ENCODE measurements around the gene PDLIM5. TPM values are rescaled to one million over a fixed set of nuclear protein-coding genes. Genes with fewer than 3 reads are reported as not detected.
"Not testable (repeated sequence)": the region's sequence is repeated elsewhere in the genome, so short reads cannot be mapped to it uniquely, and the experiment has no call there.

Gene PDLIM5
- total RNA-seq, 1 experiment from 2014 or later: 43.1 TPM

- Histone ChIP-seq H3K36me3 (replicated peaks; ENCODE audit: control insufficient read depth, insufficient read depth, low read length) (no peaks in the 10 kb centered on the region), H3K4me3 (ENCODE audit: insufficient read depth, low read depth, low read length) (no peak overlapping the region), H3K27me3 (ENCODE audit: control insufficient read depth, insufficient read depth, low read length) (no peaks in the 10 kb centered on the region)
- DNase-seq: no peak
Observed at GRCh38 chr4:94605241-94605805, 153.6 kb downstream of the PDLIM5 start.

GRCh38 chr4:94610145-94610544, 158.4 kb downstream of the PDLIM5 start:
- Histone ChIP-seq H3K27me3 (ENCODE audit: control insufficient read depth, insufficient read depth, low read length) (no peaks in the 10 kb centered on the region), H3K4me3 (ENCODE audit: insufficient read depth, low read depth, low read length) (no peak overlapping the region), H3K36me3 (replicated peaks; ENCODE audit: control insufficient read depth, insufficient read depth, low read length) (no peaks in the 10 kb centered on the region)
- DNase-seq: no peak

- Histone ChIP-seq H3K4me3 (ENCODE audit: insufficient read depth, low read depth, low read length) (no peak overlapping the region), H3K36me3 (replicated peaks; ENCODE audit: control insufficient read depth, insufficient read depth, low read length) (no peaks in the 10 kb centered on the region), H3K27me3 (ENCODE audit: control insufficient read depth, insufficient read depth, low read length) (no peaks in the 10 kb centered on the region)
- no peak for DNase-seq
Observed at GRCh38 chr4:94613248-94613647, 161.5 kb downstream of the PDLIM5 start.

GRCh38 chr4:94615451-94615850, 163.7 kb downstream of the PDLIM5 start:
- no peaks in the 10 kb centered on the region for H3K27me3 ChIP-seq (ENCODE audit: control insufficient read depth, insufficient read depth, low read length)
- H3K36me3 ChIP-seq (replicated peaks; ENCODE audit: control insufficient read depth, insufficient read depth, low read length): no peaks in the 10 kb centered on the region
- no peak overlapping the region for H3K4me3 ChIP-seq (ENCODE audit: insufficient read depth, low read depth, low read length)
- no peak for DNase-seq

GRCh38 chr4:94621491-94622080, 169.8 kb downstream of the PDLIM5 start:
- no peaks in the 10 kb centered on the region for H3K27me3 ChIP-seq (ENCODE audit: control insufficient read depth, insufficient read depth, low read length)
- H3K36me3 ChIP-seq (replicated peaks; ENCODE audit: control insufficient read depth, insufficient read depth, low read length): no peaks in the 10 kb centered on the region
- no peak overlapping the region for H3K4me3 ChIP-seq (ENCODE audit: insufficient read depth, low read depth, low read length)
- peak; percentile 13 for DNase-seq

- no peaks in the 10 kb centered on the region for H3K27me3 ChIP-seq (ENCODE audit: control insufficient read depth, insufficient read depth, low read length)
- H3K36me3 ChIP-seq (replicated peaks; ENCODE audit: control insufficient read depth, insufficient read depth, low read length): no peaks in the 10 kb centered on the region
- no peak for DNase-seq
- H3K4me3 ChIP-seq (ENCODE audit: insufficient read depth, low read depth, low read length): no peak overlapping the region
Observed at GRCh38 chr4:94623126-94623911, 171.6 kb downstream of the PDLIM5 start.

GRCh38 chr4:94626942-94627341, 175.2 kb downstream of the PDLIM5 start:
- Histone ChIP-seq H3K4me3 (ENCODE audit: insufficient read depth, low read depth, low read length) (no peak overlapping the region), H3K36me3 (replicated peaks; ENCODE audit: control insufficient read depth, insufficient read depth, low read length) (no peaks in the 10 kb centered on the region), H3K27me3 (ENCODE audit: control insufficient read depth, insufficient read depth, low read length) (no peaks in the 10 kb centered on the region)
- DNase-seq: no peak

GRCh38 chr4:94629058-94629457, 177.3 kb downstream of the PDLIM5 start:
- not testable (repeated sequence) for DNase-seq; H3K4me3 ChIP-seq (ENCODE audit: insufficient read depth, low read depth, low read length); H3K27me3 ChIP-seq (ENCODE audit: control insufficient read depth, insufficient read depth, low read length); H3K36me3 ChIP-seq (replicated peaks; ENCODE audit: control insufficient read depth, insufficient read depth, low read length)

- no peaks in the 10 kb centered on the region for H3K36me3 ChIP-seq (replicated peaks; ENCODE audit: control insufficient read depth, insufficient read depth, low read length)
- no peaks in the 10 kb centered on the region for H3K27me3 ChIP-seq (ENCODE audit: control insufficient read depth, insufficient read depth, low read length)
- no peak overlapping the region for H3K4me3 ChIP-seq (ENCODE audit: insufficient read depth, low read depth, low read length)
- DNase-seq: no peak
Observed at GRCh38 chr4:94629837-94630236, 178.1 kb downstream of the PDLIM5 start.

GRCh38 chr4:94634271-94634670, 182.5 kb downstream of the PDLIM5 start:
- no peaks in the 10 kb centered on the region for H3K36me3 ChIP-seq (replicated peaks; ENCODE audit: control insufficient read depth, insufficient read depth, low read length)
- H3K27me3 ChIP-seq (ENCODE audit: control insufficient read depth, insufficient read depth, low read length): no peaks in the 10 kb centered on the region
- H3K4me3 ChIP-seq (ENCODE audit: insufficient read depth, low read depth, low read length): no peak overlapping the region
- DNase-seq: no peak

- no peak for DNase-seq
- no peaks in the 10 kb centered on the region for H3K27me3 ChIP-seq (ENCODE audit: control insufficient read depth, insufficient read depth, low read length)
- no peak overlapping the region for H3K4me3 ChIP-seq (ENCODE audit: insufficient read depth, low read depth, low read length)
- no peaks in the 10 kb centered on the region for H3K36me3 ChIP-seq (replicated peaks; ENCODE audit: control insufficient read depth, insufficient read depth, low read length)
Observed at GRCh38 chr4:94635177-94635576, 183.4 kb downstream of the PDLIM5 start.

- no peaks in the 10 kb centered on the region for H3K27me3 ChIP-seq (ENCODE audit: control insufficient read depth, insufficient read depth, low read length)
- H3K36me3 ChIP-seq (replicated peaks; ENCODE audit: control insufficient read depth, insufficient read depth, low read length): no peaks in the 10 kb centered on the region
- DNase-seq: no peak
- no peak overlapping the region for H3K4me3 ChIP-seq (ENCODE audit: insufficient read depth, low read depth, low read length)
Observed at GRCh38 chr4:94636004-94636403, 184.3 kb downstream of the PDLIM5 start.

GRCh38 chr4:94639298-94639697, 187.6 kb downstream of the PDLIM5 start:
- no peaks in the 10 kb centered on the region; the same call in 1 of the 2 replicates for H3K36me3 ChIP-seq (replicated peaks; ENCODE audit: control insufficient read depth, insufficient read depth, low read length)
- DNase-seq: no peak

GRCh38 chr4:94640151-94640550, 188.4 kb downstream of the PDLIM5 start:
- no peaks in the 10 kb centered on the region for H3K27me3 ChIP-seq (ENCODE audit: control insufficient read depth, insufficient read depth, low read length)
- H3K4me3 ChIP-seq (ENCODE audit: insufficient read depth, low read depth, low read length): no peak overlapping the region
- no peak for DNase-seq
- no peaks in the 10 kb centered on the region; the same call in 1 of the 2 replicates for H3K36me3 ChIP-seq (replicated peaks; ENCODE audit: control insufficient read depth, insufficient read depth, low read length)

More at GRCh38 chr4:94639298-94639697, 187.6 kb downstream of the PDLIM5 start:
- Histone ChIP-seq H3K27me3 (ENCODE audit: control insufficient read depth, insufficient read depth, low read length) (no peaks in the 10 kb centered on the region), H3K4me3 (ENCODE audit: insufficient read depth, low read depth, low read length) (no peak overlapping the region)

Data from H7 (cell line).